HL-60 (cell line): ENCODE measurements around the gene KLF3.

Experiments
- DNase-seq, 2 experiments: peaks; one replicate each; pipeline ENCODE4 v3.0.0-alpha.2; 2010 to 2020; ENCODE audit warnings: low read depth in 1 of 2, low spot score in 1 of 2
- H3K27ac ChIP-seq: fragments of 250-450 bp; sonication (Bioruptor Pico); replicated peaks from 2 replicates; pipeline ENCODE4 v1.5.1; 2020; ENCODE audit warnings: mild to moderate bottlenecking, moderate library complexity
- H3K27me3 ChIP-seq: fragments of 250-450 bp; sonication (Bioruptor Pico); 2 replicates; pipeline ENCODE4 v1.5.1; 2021; ENCODE audit warnings: mild to moderate bottlenecking, moderate library complexity; ENCODE audit not compliant: insufficient read depth, poor library complexity, severe bottlenecking
- H3K4me3 ChIP-seq: replicated peaks from 2 replicates; pipeline ENCODE4 v1.5.1; 2011; ENCODE audit warnings: mild to moderate bottlenecking, control low read depth, low read length; ENCODE audit not compliant: insufficient read depth
- CTCF ChIP-seq: IDR thresholded peaks from one replicate; pipeline ENCODE4 v1.5.1; 2011; ENCODE audit warnings: low read length, control low read depth, inconsistent platforms; ENCODE audit not compliant: insufficient read depth
- GABPA ChIP-seq: IDR thresholded peaks from 2 replicates; pipeline ENCODE4 v1.6.1; 2012; ENCODE audit warnings: low read depth
- POLR2AphosphoS5 ChIP-seq: IDR thresholded peaks from 2 replicates; pipeline ENCODE4 v1.6.1; 2012; ENCODE audit warnings: low read depth
- SPI1 ChIP-seq: IDR thresholded peaks from 2 replicates; pipeline ENCODE4 v1.6.1; 2012; ENCODE audit warnings: low read depth, mild to moderate bottlenecking, borderline replicate concordance
- TF ChIP-seq, protein P1 (sequence below): IDR thresholded peaks from 2 replicates; pipeline ENCODE4 v1.6.1; 2012; ENCODE audit warnings: low read depth; ENCODE audit not compliant: insufficient replicate concordance

KLF3 gene

DNA sequence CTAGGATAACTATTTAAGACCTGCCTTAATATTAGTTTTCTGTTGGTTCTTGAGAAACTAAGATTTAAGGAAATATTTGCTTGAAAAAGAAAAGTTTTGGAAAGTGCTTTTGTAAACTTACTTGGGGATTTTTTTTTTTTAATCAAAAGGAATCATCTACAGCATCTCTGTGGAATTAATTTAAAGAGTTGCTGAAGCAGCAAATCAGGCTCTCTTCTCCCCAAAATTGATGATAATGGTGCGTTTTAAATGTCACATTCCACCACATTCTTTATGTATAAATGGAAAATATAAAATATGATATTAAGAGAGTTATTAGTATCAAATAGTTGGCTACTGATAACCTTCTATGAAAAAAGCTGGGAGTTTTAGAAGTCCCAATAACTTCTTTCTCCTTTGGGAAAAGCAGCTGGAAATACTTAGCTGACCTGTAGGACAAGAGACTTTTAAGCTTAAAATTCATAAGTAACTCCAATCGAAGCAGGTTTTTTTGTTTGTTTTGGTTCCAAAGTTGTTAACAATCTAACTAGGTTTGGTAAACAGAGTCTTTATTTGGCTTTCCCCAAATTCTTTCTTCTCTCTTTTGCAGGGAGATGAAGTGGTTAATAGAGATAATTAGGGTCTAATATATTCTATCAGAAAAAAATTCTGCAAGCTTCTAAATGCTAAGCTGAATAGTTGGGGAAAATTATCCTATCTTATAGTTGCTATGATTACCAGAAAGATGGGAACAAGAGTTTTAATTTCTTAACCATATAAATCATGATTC lies 4.4 kb downstream of the KLF3 start:
- H3K4me3 ChIP-seq, result no peak overlapping the region
- H3K27ac ChIP-seq, result peak overlapping the region; percentile 0; the same call in 1 of the 2 replicates
- DNase-seq, result no peak

DNA sequence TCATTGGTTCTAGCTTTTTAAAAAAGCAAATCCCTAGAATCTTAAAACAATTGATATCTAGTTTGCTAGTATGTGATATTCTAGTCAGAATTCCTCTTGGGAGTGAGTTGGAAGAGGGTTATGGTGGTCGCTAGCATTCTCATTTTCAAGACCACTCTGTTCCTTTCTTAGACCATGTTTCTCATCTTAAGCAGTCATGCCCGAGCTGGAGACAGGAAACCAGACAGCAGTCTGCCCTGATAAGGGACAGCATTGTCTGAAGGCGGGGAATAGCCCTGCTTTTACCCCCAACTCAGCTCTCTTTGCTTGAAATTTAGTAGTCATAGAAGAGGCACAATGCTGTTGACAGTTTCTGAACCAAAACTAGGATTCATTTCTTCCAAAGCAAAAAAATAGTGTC lies 5.2 kb downstream of the KLF3 start:
- TF ChIP-seq, protein P1, sequence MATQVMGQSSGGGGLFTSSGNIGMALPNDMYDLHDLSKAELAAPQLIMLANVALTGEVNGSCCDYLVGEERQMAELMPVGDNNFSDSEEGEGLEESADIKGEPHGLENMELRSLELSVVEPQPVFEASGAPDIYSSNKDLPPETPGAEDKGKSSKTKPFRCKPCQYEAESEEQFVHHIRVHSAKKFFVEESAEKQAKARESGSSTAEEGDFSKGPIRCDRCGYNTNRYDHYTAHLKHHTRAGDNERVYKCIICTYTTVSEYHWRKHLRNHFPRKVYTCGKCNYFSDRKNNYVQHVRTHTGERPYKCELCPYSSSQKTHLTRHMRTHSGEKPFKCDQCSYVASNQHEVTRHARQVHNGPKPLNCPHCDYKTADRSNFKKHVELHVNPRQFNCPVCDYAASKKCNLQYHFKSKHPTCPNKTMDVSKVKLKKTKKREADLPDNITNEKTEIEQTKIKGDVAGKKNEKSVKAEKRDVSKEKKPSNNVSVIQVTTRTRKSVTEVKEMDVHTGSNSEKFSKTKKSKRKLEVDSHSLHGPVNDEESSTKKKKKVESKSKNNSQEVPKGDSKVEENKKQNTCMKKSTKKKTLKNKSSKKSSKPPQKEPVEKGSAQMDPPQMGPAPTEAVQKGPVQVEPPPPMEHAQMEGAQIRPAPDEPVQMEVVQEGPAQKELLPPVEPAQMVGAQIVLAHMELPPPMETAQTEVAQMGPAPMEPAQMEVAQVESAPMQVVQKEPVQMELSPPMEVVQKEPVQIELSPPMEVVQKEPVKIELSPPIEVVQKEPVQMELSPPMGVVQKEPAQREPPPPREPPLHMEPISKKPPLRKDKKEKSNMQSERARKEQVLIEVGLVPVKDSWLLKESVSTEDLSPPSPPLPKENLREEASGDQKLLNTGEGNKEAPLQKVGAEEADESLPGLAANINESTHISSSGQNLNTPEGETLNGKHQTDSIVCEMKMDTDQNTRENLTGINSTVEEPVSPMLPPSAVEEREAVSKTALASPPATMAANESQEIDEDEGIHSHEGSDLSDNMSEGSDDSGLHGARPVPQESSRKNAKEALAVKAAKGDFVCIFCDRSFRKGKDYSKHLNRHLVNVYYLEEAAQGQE, result no peak
- TF ChIP-seq CTCF, result no peak
- no peak for TF ChIP-seq GABPA
- no peak for TF ChIP-seq SPI1
- Histone ChIP-seq H3K27ac (no peak overlapping the region), H3K27me3 (no peaks in the 10 kb centered on the region), H3K4me3 (no peak overlapping the region)
- no peak for DNase-seq

More for the DNA sequence above, 4.4 kb downstream of the KLF3 start:
- TF ChIP-seq, protein P1, result no peak
- TF ChIP-seq GABPA (no peak), SPI1 (no peak), CTCF (no peak), POLR2AphosphoS5 (no peak)
- no peaks in the 10 kb centered on the region for H3K27me3 ChIP-seq

- DNase-seq, result no peak
- Histone ChIP-seq H3K27ac (no peak overlapping the region), H3K27me3 (no peaks in the 10 kb centered on the region), H3K4me3 (no peak overlapping the region)
- TF ChIP-seq, protein P1, result no peak
Observed at GRCh38 chr4:38670109-38670901, 6.3 kb downstream of the KLF3 start.
